NCI-H2227 (cell line): ENCODE data around the gene SPAG17.

ENCODE experiments used
- DNase-seq: peaks from one replicate; lab custom pipeline; 2025; ENCODE audit not compliant: unreplicated experiment; lab: John Stamatoyannopoulos, UW

The SPAG17 gene

DNA sequence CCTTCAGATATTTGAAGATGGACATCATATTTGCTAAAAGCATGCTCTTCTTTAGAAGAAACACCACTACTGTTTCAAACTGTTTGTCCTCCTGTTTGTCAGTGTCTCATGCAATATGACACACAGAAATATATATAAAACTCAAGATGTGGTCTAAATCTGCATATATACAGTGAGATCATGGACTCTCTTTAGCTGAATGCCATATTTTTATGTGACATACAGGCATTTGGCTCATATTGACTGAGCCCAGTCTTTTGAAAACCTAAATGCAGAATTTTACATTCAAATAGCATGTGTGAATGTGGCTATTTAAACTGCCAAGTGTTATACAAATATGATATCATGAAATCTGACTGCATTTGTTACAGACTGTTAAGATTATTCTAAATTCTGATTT, 274.0 kb downstream of the SPAG17 start:
- no peak for DNase-seq

DNA sequence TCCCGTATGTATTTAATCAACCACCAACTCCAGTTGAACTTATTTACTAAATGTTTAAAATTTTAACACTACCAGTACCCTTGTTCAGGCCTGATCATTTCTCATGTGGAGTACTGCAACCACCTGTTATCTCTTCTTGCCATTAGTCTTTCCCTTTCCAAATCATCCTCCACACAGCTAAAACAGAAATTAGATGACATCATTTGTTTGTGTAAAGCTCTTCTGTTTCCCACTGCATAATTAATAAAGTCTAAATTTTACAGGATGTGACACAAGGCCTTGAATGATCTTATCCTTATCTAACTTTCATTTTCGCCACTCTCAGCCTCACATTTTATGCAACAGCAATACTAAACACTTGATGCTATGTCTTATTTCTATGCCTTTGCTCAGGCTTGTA, 280.0 kb downstream of the SPAG17 start:
- DNase-seq, result no peak

DNA sequence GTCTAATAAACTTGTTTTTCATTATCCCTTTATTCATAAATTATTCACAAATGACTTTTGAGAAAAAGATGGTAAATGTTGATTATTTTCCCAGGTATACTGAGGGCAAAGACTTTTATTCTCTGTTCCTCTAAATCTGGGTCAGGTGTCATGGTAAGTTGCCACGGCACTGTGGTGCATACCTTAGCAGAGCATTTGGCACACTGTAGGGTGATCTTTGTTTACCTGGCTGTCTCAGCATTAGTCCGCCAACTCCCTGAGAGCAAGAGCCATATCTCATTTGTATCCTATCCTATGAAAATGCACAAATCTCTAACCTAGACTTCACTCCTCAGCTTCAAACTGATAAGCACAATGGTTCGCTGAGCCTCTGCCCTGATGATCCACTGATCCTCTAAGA, 280.5 kb downstream of the SPAG17 start:
- no peak for DNase-seq
